ENCODE measurements around the gene F2RL2. TPM values are rescaled to one million over a fixed set of nuclear protein-coding genes. Genes with fewer than 3 reads are reported as not detected.

F2RL2 gene
- total RNA-seq, 1 experiment from 2014 or later: not detected

DNA sequence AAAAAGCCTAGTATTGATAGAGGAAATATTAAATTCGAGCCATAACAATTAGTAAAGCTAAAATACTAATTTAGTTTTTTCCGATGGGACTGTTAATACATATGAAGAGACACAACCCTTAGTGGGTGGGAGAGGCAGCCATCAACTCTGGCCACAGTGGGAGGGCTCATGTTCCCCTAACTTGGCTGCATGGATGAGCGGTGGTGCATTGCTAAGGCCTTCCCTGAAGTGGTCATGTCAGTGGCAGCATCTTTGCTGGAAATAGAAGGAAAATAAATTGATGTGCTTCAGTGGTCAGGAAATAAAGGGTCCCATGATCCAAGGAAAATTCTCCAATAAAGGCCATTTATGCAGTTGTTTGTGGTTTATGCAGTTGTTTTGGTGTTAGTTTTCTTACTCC lies 33.9 kb upstream of the F2RL2 start:
- Histone ChIP-seq H2BK20ac (ENCODE audit: low read depth, low read length, poor library complexity, severe bottlenecking) (no peak overlapping the region), H4K20me1 (ENCODE audit: control insufficient read depth, insufficient read depth, insufficient read length) (no peaks in the 10 kb centered on the region), H3K9ac (ENCODE audit: extremely low read depth, insufficient read length, low read length) (no peak overlapping the region), H3K18ac (ENCODE audit: insufficient read length, low read depth, low read length) (no peak overlapping the region), H2AFZ (ENCODE audit: low read length) (no peak overlapping the region), H3K9me3 (ENCODE audit: control insufficient read depth, low read depth, low read length) (no peaks in the 10 kb centered on the region), H3K4ac (ENCODE audit: low read depth, low read length) (no peak overlapping the region), H3K79me1 (ENCODE audit: insufficient read depth, low read depth, low read length, poor library complexity, severe bottlenecking) (no peaks in the 10 kb centered on the region), H3K27me3 (ENCODE audit: insufficient read depth, low read length) (no peaks in the 10 kb centered on the region), H2BK15ac (ENCODE audit: low read depth, low read length) (no peak overlapping the region), H3K14ac (ENCODE audit: insufficient read depth, low read length) (no peak overlapping the region), H3K4me2 (ENCODE audit: insufficient read depth, insufficient read length, low read length) (no peak overlapping the region), H4K8ac (replicated peaks; ENCODE audit: insufficient read length, low read depth, low read length) (no peak overlapping the region), H3K4me1 (ENCODE audit: insufficient read depth, low read length) (no peaks in the 10 kb centered on the region), H4K91ac (ENCODE audit: insufficient read length, low read depth, low read length) (no peak overlapping the region), H3K27ac (ENCODE audit: insufficient read length, low read depth, low read length) (no peak overlapping the region), H3K23ac (ENCODE audit: insufficient read length, low read depth, low read length) (no peak overlapping the region), H3T11ph (ENCODE audit: low read length) (no peak overlapping the region), H2AK5ac (ENCODE audit: insufficient read length, low read length) (no peak overlapping the region), H2BK120ac (ENCODE audit: low read depth, low read length, poor library complexity, severe bottlenecking) (no peak overlapping the region), H4K5ac (ENCODE audit: insufficient read length, low read depth, low read length) (no peak overlapping the region), H2BK12ac (ENCODE audit: insufficient read length, low read depth, low read length) (no peak overlapping the region), H2BK5ac (ENCODE audit: insufficient read length, low read length) (no peak overlapping the region), H3K56ac (ENCODE audit: insufficient read length, low read depth, low read length) (no peak overlapping the region), H3K23me2 (ENCODE audit: insufficient read length, low read depth, low read length, poor library complexity, severe bottlenecking) (no peaks in the 10 kb centered on the region), H3K79me2 (ENCODE audit: insufficient read depth, low read length) (no peaks in the 10 kb centered on the region)
- Mint-ChIP-seq H3K4me3 (no peak overlapping the region), H3K4me1 (no peaks in the 10 kb centered on the region), H3K27ac (no peak overlapping the region), H3K36me3 (ENCODE audit: insufficient read depth in 1 of 3, low read depth in 3 of 3) (peaks cover 0 to 4% (median 0%) of the 10 kb centered on the region in 3 experiments; a peak in 2 of 7 replicates), H3K27me3 (ENCODE audit: low read depth) (no peaks in the 10 kb centered on the region), H3K9me3 (no peaks in the 10 kb centered on the region)
- no CpG with 5 or more reads among the region's 3 CpGs for WGBS (ENCODE audit: extremely low coverage, insufficient read length, low lambda C conversion rate)
- DNase-seq: no peak
- TF ChIP-seq, protein P1, sequence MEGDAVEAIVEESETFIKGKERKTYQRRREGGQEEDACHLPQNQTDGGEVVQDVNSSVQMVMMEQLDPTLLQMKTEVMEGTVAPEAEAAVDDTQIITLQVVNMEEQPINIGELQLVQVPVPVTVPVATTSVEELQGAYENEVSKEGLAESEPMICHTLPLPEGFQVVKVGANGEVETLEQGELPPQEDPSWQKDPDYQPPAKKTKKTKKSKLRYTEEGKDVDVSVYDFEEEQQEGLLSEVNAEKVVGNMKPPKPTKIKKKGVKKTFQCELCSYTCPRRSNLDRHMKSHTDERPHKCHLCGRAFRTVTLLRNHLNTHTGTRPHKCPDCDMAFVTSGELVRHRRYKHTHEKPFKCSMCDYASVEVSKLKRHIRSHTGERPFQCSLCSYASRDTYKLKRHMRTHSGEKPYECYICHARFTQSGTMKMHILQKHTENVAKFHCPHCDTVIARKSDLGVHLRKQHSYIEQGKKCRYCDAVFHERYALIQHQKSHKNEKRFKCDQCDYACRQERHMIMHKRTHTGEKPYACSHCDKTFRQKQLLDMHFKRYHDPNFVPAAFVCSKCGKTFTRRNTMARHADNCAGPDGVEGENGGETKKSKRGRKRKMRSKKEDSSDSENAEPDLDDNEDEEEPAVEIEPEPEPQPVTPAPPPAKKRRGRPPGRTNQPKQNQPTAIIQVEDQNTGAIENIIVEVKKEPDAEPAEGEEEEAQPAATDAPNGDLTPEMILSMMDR (conservative IDR thresholded peaks at IDR 0.05): no peak

Measured in H9 (cell line).